NCI-H82 treated with DMSO at 0.1 percent for 48 hours (cell line): Measurements from ENCODE around the gene SCCPDH.

Experiments used
- DNase-seq: peaks from one replicate; lab custom pipeline; 2025; ENCODE audit not compliant: unreplicated experiment; lab: John Stamatoyannopoulos, UW

Gene SCCPDH

DNA sequence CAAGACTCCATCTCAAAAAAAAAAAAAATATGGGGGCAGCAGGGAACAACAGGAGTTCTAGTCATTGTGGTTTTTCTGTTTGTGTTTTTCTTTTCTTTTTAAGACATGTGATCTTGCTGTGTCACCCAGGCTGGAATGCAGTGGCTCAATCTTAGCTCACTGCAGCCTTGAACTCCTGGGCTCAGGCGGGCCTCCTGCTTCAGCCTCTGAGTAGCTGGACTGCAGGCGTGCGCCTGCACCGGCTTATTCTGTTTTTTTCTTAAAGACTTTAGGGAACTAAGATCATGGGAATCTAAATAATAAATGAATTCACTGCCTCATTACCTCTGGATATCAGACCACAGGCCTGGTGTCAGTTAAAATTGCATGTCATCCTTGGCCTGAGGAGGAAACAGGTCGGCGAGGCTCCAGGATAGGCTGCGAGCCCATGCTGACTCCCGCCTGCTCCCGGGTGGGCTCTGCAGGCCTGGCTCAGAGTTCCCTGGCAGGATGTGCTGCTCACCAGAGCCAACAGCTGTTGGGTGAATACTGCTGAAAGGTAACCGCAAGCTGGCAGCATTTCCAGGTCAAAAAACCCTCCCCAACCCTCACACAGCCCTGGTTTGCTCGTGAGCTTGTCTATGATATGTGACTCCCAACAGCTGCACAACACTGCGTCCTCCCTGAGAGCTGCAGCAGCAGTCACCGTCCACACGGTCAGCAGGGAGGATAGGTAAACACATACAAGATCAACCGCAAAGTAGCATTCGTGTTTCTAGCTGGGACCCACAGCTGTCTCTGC is 58.1 kb downstream of the SCCPDH start:
- no peak for DNase-seq

- DNase-seq: no peak
Measured at GRCh38 chr1:246784621-246785493, 60.6 kb downstream of the SCCPDH start.

- no peak for DNase-seq
Measured at GRCh38 chr1:246785494-246786111, 61.4 kb downstream of the SCCPDH start.

GRCh38 chr1:246786606-246787238 is 62.5 kb downstream of the SCCPDH start:
- DNase-seq: no peak

DNA sequence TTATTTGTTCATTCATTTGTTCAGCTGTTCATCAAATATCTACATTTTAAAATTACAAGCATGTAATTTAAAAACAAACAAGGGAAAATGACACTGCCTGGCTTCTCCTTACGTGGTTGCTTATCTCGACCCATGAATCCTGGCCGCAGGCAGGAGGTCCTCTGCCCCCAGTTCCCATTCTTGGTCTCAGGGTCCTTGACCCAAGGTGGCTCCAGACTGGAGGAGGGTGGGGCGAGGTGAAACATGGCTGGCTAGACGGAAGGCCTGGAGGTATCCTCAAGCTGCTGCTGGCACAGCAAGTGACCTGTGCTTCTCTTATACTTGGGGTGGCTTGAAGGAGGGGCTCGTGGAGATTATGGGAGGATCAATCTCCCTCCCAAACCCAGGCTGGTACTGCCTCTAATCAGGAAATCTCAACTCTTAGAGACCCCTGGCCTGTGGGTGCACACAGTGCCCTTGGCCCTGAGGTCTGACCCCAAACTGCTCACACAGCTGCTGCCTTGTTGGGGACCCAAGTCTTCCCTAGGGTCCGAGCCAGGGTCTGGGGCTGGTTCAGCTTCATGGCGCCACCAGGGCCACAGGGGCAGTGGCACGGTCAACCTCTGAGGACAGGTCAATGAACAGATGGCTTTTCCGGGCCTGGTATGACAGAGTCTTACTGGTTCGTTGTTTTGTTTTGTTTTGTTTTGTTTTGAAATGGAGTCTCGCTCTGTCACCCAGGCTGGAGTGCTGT is 63.7 kb downstream of the SCCPDH start:
- DNase-seq: no peak

DNA sequence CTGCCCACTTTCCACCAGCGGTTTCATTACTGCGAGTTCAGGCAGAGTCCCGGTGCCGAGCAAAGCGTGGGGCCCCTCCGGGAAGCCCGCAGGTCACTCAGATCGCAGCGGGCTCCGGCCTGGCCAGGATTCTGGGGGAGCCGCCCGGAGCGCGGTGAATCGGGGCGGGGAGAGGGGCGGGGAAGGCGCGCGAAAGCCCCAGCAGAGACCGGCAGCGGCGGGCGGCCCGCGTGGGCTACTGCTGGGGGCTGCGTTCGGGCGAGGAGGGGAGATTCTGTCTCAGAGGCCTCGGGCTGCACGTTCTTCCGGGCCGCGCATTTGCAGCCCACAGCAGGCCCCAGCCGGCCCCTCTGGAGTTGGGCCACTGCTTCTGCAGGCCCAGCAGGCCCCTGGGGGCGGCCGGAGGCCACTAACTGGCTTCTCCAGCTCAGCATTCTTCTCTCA is 64.7 kb downstream of the SCCPDH start:
- DNase-seq: no peak

DNA sequence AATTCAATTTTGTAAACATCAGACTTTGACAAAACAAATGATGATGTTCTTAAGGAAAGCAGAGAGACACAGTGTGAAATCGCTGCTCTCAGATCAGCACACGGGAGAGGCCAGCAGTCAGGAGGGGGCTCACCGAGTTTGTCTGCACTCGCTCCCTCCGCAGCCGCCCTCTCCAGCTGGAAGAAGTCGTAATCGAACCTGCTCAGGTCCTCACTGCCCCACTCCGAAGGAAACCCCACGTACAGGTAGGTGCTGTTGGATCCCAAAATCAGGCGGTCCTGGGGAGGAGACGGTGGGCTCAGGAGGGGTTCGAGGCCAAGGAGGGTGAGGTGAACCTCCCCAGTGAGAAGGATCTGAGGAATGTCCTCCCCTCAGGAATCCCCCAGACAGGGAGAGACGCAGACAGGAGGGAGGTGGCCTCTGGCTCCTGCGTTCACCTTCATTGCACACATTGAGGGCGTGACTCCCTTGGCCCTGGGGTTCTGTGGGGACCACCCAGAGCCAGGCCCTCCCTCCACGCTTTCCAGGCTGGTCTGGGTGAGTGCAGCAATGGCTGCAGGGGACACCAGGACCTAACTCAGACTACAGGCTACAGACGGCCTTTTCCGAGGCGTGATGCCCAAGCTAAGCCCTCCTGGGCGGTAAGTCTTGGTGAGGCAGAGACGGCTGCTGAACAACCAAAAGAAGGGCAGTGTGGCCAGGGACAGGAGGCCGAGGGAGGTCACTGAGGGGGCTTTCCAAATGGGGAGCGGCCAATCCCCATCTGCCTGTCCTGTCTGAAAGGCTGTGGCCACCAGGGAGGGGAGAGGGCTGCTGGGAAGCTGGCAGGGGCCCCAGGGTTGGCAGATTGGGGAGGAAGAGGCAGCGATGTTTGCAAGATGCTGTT is 65.5 kb downstream of the SCCPDH start:
- no peak for DNase-seq

DNA sequence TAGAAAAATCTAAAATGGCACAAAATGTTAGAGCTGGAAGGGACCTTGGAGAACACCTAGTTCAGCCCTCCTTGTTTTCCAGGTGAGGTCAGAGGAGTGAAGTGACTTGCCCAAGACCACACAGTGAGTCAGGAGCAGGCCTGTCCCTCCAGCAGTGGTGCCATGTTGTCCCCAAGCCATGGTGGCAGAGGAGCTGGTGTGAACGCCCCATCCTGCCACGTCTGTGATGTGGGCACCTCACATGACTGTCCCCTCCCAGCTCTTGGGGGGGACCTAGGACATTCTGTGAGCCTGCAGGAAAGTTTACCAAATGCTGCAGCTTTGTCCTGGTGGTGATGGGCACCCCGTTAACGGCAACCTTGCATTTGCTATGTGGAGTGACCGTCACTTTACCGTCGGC is 66.2 kb downstream of the SCCPDH start:
- no peak for DNase-seq

- no peak for DNase-seq
Measured at GRCh38 chr1:246790833-246791232, 66.6 kb downstream of the SCCPDH start.

DNA sequence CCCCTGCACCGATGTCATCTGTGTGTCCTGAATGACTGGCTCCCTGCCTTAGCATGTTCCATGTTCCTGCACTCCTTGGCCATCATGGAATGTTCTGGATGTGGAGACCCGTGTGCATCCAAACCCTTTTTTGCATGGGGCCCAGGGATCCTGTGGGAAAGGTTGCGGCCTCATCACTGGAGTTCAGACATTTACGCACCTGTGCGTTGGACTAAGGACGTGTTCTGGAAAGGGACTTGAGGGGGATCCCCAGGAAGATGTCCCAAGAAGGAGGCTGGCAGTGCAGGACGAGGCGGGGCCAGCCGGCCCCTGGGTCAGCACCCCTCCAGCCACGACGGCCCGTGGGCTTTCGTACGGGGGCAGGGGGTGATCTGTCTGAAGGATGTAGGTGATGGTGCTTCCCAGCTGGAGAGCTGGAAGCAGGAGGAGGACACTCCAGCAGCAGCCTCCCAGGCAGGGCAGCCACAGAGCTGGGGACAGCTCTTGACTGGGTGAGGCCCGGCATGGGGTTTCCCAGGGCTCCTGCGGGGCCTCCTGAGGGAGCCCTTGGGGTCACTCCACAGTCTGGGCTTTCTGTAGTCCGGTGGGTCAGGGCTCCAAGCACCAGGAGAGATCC is 67.2 kb downstream of the SCCPDH start:
- no peak for DNase-seq

GRCh38 chr1:246792603-246793002 is 68.4 kb downstream of the SCCPDH start:
- no peak for DNase-seq

DNA sequence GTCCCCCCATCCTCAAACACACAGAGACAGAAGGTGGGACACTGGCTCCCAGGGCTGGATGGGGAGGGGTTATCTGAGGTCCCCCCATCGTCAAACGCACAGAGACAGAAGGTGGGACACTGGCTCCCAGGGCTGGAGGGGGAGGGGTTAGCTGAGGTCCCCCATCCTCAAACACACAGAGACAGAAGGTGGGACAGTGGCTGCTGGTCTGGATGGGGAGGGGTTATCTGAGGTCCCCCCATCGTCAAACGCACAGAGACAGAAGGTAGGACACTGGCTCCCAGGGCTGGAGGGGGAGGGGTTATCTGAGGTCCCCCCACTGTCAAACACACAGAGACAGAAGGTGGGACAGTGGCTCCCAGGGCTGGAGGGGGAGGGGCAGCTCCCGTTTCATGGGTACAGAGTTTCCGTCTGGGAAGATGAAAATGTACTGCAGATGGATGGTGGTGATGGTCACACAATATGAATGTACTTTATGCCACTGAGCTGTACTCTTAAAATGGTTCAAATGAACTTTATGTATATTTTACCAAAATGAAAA is 69.2 kb downstream of the SCCPDH start:
- DNase-seq: peak; percentile 38

GRCh38 chr1:246794048-246794827 is 70.0 kb downstream of the SCCPDH start:
- peak; percentile 23 for DNase-seq

- DNase-seq: no peak
Measured at GRCh38 chr1:246794828-246795671, 70.8 kb downstream of the SCCPDH start.

- no peak for DNase-seq
Measured at GRCh38 chr1:246795906-246796694, 71.9 kb downstream of the SCCPDH start.

DNA sequence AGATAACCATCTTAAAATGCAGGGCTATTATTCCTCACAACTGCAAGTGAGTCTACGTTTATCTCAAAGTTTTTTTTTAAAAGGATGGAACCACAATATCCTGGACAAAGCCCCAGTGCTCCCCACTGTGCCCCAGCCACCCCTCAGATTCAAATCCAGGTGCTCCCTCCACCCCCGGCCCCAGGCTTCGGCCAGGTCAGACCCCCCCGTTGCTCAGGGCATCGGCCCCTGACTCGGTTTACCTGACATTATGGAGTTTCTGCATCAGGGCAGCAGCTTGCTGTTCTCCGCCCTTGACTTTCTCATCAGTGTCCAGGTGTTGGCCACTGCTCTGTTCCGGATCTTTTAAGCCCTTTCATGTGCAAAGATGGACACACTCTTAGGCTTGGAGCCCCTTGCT is 72.9 kb downstream of the SCCPDH start:
- DNase-seq: no peak
